Stimulated activated naive CD8-positive, alpha-beta T cell treated with anti-CD3 and anti-CD28 coated beads, Interleukin-15, Interleukin-2, amounts not matched to agents 100 ng/mL and 50 ng/mL, for 24 hours (primary cell): ENCODE results near the gene RPTOR.
A peak's percentile ranks its signal among the peaks of the same experiment; 100 is the strongest.

ENCODE experiments used
- H3K27ac Mint-ChIP-seq: one replicate; pipeline ENCODE4 v1.8.0; 2021; ENCODE audit warnings: mild to moderate bottlenecking, mixed read lengths
- H3K27me3 Mint-ChIP-seq: one replicate; pipeline ENCODE4 v1.8.0; 2021; ENCODE audit warnings: mixed read lengths
- H3K36me3 Mint-ChIP-seq: one replicate; pipeline ENCODE4 v1.8.0; 2021; ENCODE audit warnings: low read depth, mixed read lengths
- H3K4me1 Mint-ChIP-seq: one replicate; pipeline ENCODE4 v1.8.0; 2021; ENCODE audit warnings: low read depth, mixed read lengths
- H3K4me3 Mint-ChIP-seq: one replicate; pipeline ENCODE4 v1.8.0; 2021; ENCODE audit warnings: mild to moderate bottlenecking, mixed read lengths
- H3K9me3 Mint-ChIP-seq: one replicate; pipeline ENCODE4 v1.8.0; 2021; ENCODE audit warnings: mixed read lengths

Gene RPTOR

GRCh38 chr17:80584176-80584905 lies 39.7 kb downstream of the RPTOR start:
- H3K27me3 Mint-ChIP-seq: no peaks in the 10 kb centered on the region

GRCh38 chr17:80585890-80586845 lies 41.5 kb downstream of the RPTOR start:
- H3K4me3 Mint-ChIP-seq: peak overlapping the region; percentile 61
- H3K4me1 Mint-ChIP-seq: peaks cover 61% of the 10 kb centered on the region
- H3K9me3 Mint-ChIP-seq: no peaks in the 10 kb centered on the region
- H3K27me3 Mint-ChIP-seq: no peaks in the 10 kb centered on the region
- H3K36me3 Mint-ChIP-seq: peaks cover 6% of the 10 kb centered on the region
- H3K27ac Mint-ChIP-seq: peak overlapping the region; percentile 80

More at GRCh38 chr17:80584176-80584905, 39.7 kb downstream of the RPTOR start:
- H3K36me3 Mint-ChIP-seq: peaks cover 6% of the 10 kb centered on the region
- peaks cover 45% of the 10 kb centered on the region for H3K4me1 Mint-ChIP-seq
- H3K27ac Mint-ChIP-seq: peak overlapping the region; percentile 68
- no peak overlapping the region for H3K4me3 Mint-ChIP-seq
- H3K9me3 Mint-ChIP-seq: no peaks in the 10 kb centered on the region

GRCh38 chr17:80586846-80587228 lies 42.2 kb downstream of the RPTOR start:
- H3K4me1 Mint-ChIP-seq: peaks cover 68% of the 10 kb centered on the region
- no peaks in the 10 kb centered on the region for H3K27me3 Mint-ChIP-seq
- no peaks in the 10 kb centered on the region for H3K9me3 Mint-ChIP-seq
- peaks cover 4% of the 10 kb centered on the region for H3K36me3 Mint-ChIP-seq
- H3K27ac Mint-ChIP-seq: peak overlapping the region; percentile 80
- peak overlapping the region; percentile 61 for H3K4me3 Mint-ChIP-seq

- Mint-ChIP-seq H3K27ac (no peak overlapping the region), H3K27me3 (no peaks in the 10 kb centered on the region), H3K4me1 (peaks cover 74% of the 10 kb centered on the region), H3K4me3 (no peak overlapping the region), H3K9me3 (no peaks in the 10 kb centered on the region), H3K36me3 (no peaks in the 10 kb centered on the region)
These were observed 44.2 kb downstream of the RPTOR start for GRCh38 chr17:80588702-80589383.

GRCh38 chr17:80591788-80592187 lies 47.1 kb downstream of the RPTOR start:
- peak overlapping the region; percentile 5 for H3K27ac Mint-ChIP-seq
- H3K27me3 Mint-ChIP-seq: no peaks in the 10 kb centered on the region
- H3K4me1 Mint-ChIP-seq: peaks cover 74% of the 10 kb centered on the region
- H3K36me3 Mint-ChIP-seq: no peaks in the 10 kb centered on the region
- H3K9me3 Mint-ChIP-seq: no peaks in the 10 kb centered on the region
- H3K4me3 Mint-ChIP-seq: no peak overlapping the region

- Mint-ChIP-seq H3K27me3 (no peaks in the 10 kb centered on the region), H3K9me3 (no peaks in the 10 kb centered on the region), H3K4me3 (no peak overlapping the region), H3K36me3 (no peaks in the 10 kb centered on the region), H3K4me1 (peaks cover 74% of the 10 kb centered on the region), H3K27ac (no peak overlapping the region)
These were observed 47.6 kb downstream of the RPTOR start for GRCh38 chr17:80592243-80592642.

- H3K9me3 Mint-ChIP-seq: no peaks in the 10 kb centered on the region
- H3K4me1 Mint-ChIP-seq: peaks cover 76% of the 10 kb centered on the region
- H3K27ac Mint-ChIP-seq: no peak overlapping the region
- no peak overlapping the region for H3K4me3 Mint-ChIP-seq
- H3K27me3 Mint-ChIP-seq: no peaks in the 10 kb centered on the region
- no peaks in the 10 kb centered on the region for H3K36me3 Mint-ChIP-seq
These were observed 48.5 kb downstream of the RPTOR start for GRCh38 chr17:80593181-80593580.

GRCh38 chr17:80594431-80595269 lies 50.0 kb downstream of the RPTOR start:
- H3K27ac Mint-ChIP-seq: peak overlapping the region; percentile 6

GRCh38 chr17:80596760-80597608 lies 52.3 kb downstream of the RPTOR start:
- no peaks in the 10 kb centered on the region for H3K27me3 Mint-ChIP-seq
- no peaks in the 10 kb centered on the region for H3K9me3 Mint-ChIP-seq
- H3K4me1 Mint-ChIP-seq: peaks cover 72% of the 10 kb centered on the region
- H3K4me3 Mint-ChIP-seq: no peak overlapping the region
- H3K27ac Mint-ChIP-seq: peak overlapping the region; percentile 54
- H3K36me3 Mint-ChIP-seq: peaks cover 7% of the 10 kb centered on the region

More at GRCh38 chr17:80594431-80595269, 50.0 kb downstream of the RPTOR start:
- H3K27me3 Mint-ChIP-seq: no peaks in the 10 kb centered on the region
- H3K36me3 Mint-ChIP-seq: no peaks in the 10 kb centered on the region
- H3K4me1 Mint-ChIP-seq: peaks cover 87% of the 10 kb centered on the region
- no peaks in the 10 kb centered on the region for H3K9me3 Mint-ChIP-seq
- H3K4me3 Mint-ChIP-seq: no peak overlapping the region

GRCh38 chr17:80598813-80599545 lies 54.3 kb downstream of the RPTOR start:
- peaks cover 80% of the 10 kb centered on the region for H3K4me1 Mint-ChIP-seq
- H3K27ac Mint-ChIP-seq: no peak overlapping the region
- no peak overlapping the region for H3K4me3 Mint-ChIP-seq
- no peaks in the 10 kb centered on the region for H3K27me3 Mint-ChIP-seq
- no peaks in the 10 kb centered on the region for H3K9me3 Mint-ChIP-seq
- H3K36me3 Mint-ChIP-seq: peaks cover 13% of the 10 kb centered on the region

GRCh38 chr17:80599546-80600305 lies 55.1 kb downstream of the RPTOR start:
- Mint-ChIP-seq H3K27me3 (no peaks in the 10 kb centered on the region), H3K4me3 (no peak overlapping the region), H3K27ac (peak overlapping the region; percentile 45), H3K9me3 (no peaks in the 10 kb centered on the region), H3K4me1 (peaks cover 82% of the 10 kb centered on the region), H3K36me3 (peaks cover 18% of the 10 kb centered on the region)

- no peaks in the 10 kb centered on the region for H3K27me3 Mint-ChIP-seq
- no peaks in the 10 kb centered on the region for H3K9me3 Mint-ChIP-seq
- H3K4me3 Mint-ChIP-seq: no peak overlapping the region
- peaks cover 83% of the 10 kb centered on the region for H3K4me1 Mint-ChIP-seq
- H3K36me3 Mint-ChIP-seq: peaks cover 18% of the 10 kb centered on the region
- no peak overlapping the region for H3K27ac Mint-ChIP-seq
These were observed 56.5 kb downstream of the RPTOR start for GRCh38 chr17:80601146-80601545.
